ENCODE results near the gene NLRP13. TPM values are rescaled to one million over a fixed set of nuclear protein-coding genes. Genes with fewer than 3 reads are reported as not detected.

The NLRP13 gene
- total and polyA plus RNA-seq, 2 of the 8 experiments (the other 6 are each of a cell fraction or from before 2014, with no cell fraction given), result not detected

- TF ChIP-seq PHF8 (conservative IDR thresholded peaks at IDR 0.05; ENCODE audit: low read depth, low read length), result no peak
- TF ChIP-seq CBX5 (IDR thresholded peaks at IDR 0.05; ENCODE audit: low read depth, low read length), result no peak
- no peak for TF ChIP-seq KDM1A (IDR thresholded peaks at IDR 0.05; ENCODE audit: borderline replicate concordance, low read length)
- no peak for TF ChIP-seq USF2 (IDR thresholded peaks at IDR 0.05; ENCODE audit: low read length)
- TF ChIP-seq KDM5A (IDR thresholded peaks at IDR 0.05; ENCODE audit: low read length), result no peak
- TF ChIP-seq JUND (IDR thresholded peaks at IDR 0.05; ENCODE audit: low read length), result no peak
- TF ChIP-seq BACH1 (IDR thresholded peaks at IDR 0.05; ENCODE audit: low read length), result no peak
- no peak for TF ChIP-seq NRF1 (IDR thresholded peaks at IDR 0.05; ENCODE audit: low read depth, low read length)
- TF ChIP-seq JUN (IDR thresholded peaks at IDR 0.05; ENCODE audit: low read depth, low read length), result no peak
- TF ChIP-seq SIRT6 (IDR thresholded peaks at IDR 0.05; ENCODE audit: low read length), result no peak
- TF ChIP-seq CHD2 (IDR thresholded peaks at IDR 0.05; ENCODE audit: low read length), result no peak
- TF ChIP-seq GABPA (IDR thresholded peaks at IDR 0.05; ENCODE audit: borderline replicate concordance, insufficient read depth, low read length), result no peak
- TF ChIP-seq POU5F1 (IDR thresholded peaks at IDR 0.05; ENCODE audit: low read depth, low read length), result no peak
- no peak for TF ChIP-seq BCL11A (IDR thresholded peaks at IDR 0.05; ENCODE audit: low read depth in 2 of 2, low read length in 2 of 2)
- no peak for TF ChIP-seq POLR2AphosphoS5 (IDR thresholded peaks at IDR 0.05; ENCODE audit: low read depth, low read length)
Measured at GRCh38 chr19:55882626-55883025, 49.5 kb downstream of the NLRP13 start (continued).

Measured in H1 (cell line).